HepG2 (cell line): ENCODE measurements around the gene FGD4. TPM values are rescaled to one million over a fixed set of nuclear protein-coding genes. Genes with fewer than 3 reads are reported as not detected.

Experiments
- ATAC-seq: fragments of 200-7000 bp; cut with Tn5 transposase; 3 replicates; pipeline ENCODE4 v1.9.1; 2020; ENCODE audit warnings: mild to moderate bottlenecking, moderate library complexity
- BruUV-seq: library from RNA; stranded (reverse); fragments of 400-500 nt; replicated peaks from 2 replicates; lab custom pipeline; 2021; lab: Mats Ljungman, UMichigan
- CTCF ChIA-PET: fragments of 300-600 bp; formaldehyde crosslinking; extraction: SDS; loops from one replicate; lab custom pipeline; 2021; ENCODE audit warnings: low total read pairs, inconsistent platforms, low intra/inter-chr PET ratio; lab: Yijun Ruan, JAX
- POLR2A ChIA-PET: fragments of 350-600 bp; sonication (Branson Sonifier 250); formaldehyde crosslinking; loops from one replicate; lab custom pipeline; 2020; ENCODE audit warnings: antibody characterized with exemption, inconsistent platforms; lab: Yijun Ruan, JAX
- DNase-seq: peaks from one replicate; pipeline ENCODE4 v3.0.0-alpha.2; 2015; ENCODE audit warnings: low spot score
- FAIRE-seq: peaks from 3 replicates; lab custom pipeline; 2011; peaks lifted over from hg19 to GRCh38; lab: Jason Lieb, UNC
- H2AFZ ChIP-seq: one replicate; pipeline ENCODE4 v1.6.1; 2011; ENCODE audit warnings: low read length, inconsistent platforms
- H3K27ac ChIP-seq: fragments of 300-600 bp; 3 replicates; pipeline ENCODE4 v1.8.0; 2011; ENCODE audit warnings: mixed run types, mild to moderate bottlenecking, mixed read lengths, low read length, inconsistent platforms; ENCODE audit not compliant: insufficient read depth; ENCODE audit errors: extremely low read length
- H3K27me3 ChIP-seq, 2 experiments: fragments of 200-600 bp in 1 of 2; 2 replicates in 1 of 2; 3 replicates in 1 of 2; pipeline versions ENCODE4 v1.6.0 to v1.8.0; 2011; ENCODE audit warnings: low read length in 2 of 2, mild to moderate bottlenecking in 2 of 2, moderate library complexity in 2 of 2, inconsistent platforms in 1 of 2; ENCODE audit not compliant: insufficient read depth in 2 of 2, control insufficient read depth in 1 of 2
- H3K36me3 ChIP-seq, 2 experiments: fragments of 200-600 bp in 1 of 2; replicated peaks in 1 of 2; 2 replicates in 1 of 2; 3 replicates in 1 of 2; pipeline versions ENCODE4 v1.5.1 to v1.8.0; 2011; ENCODE audit warnings: low read length in 2 of 2, inconsistent platforms in 1 of 2; ENCODE audit not compliant: insufficient read depth in 2 of 2, control insufficient read depth in 1 of 2
- H3K4me1 ChIP-seq: 2 replicates; pipeline ENCODE4 v1.5.1; 2012; ENCODE audit warnings: low read length, inconsistent platforms; ENCODE audit not compliant: insufficient read depth
- H3K4me2 ChIP-seq: 2 replicates; pipeline ENCODE4 v1.6.0; 2011; ENCODE audit warnings: low read depth, low read length, inconsistent platforms
- H3K4me3 ChIP-seq, 3 experiments: fragments of 200-600 bp in 1 of 3; sonication (generic), shearing (Covaris generic) in 1 of 3; replicated peaks in 1 of 3; 2 replicates each; pipeline ENCODE4 v1.5.1; 2011 to 2016; ENCODE audit warnings: low read length in 3 of 3, inconsistent platforms in 2 of 3, low read depth in 2 of 3, mild to moderate bottlenecking in 2 of 3, control low read depth in 1 of 3, mixed read lengths in 1 of 3; ENCODE audit not compliant: insufficient read depth in 1 of 3
- H3K79me2 ChIP-seq: one replicate; pipeline ENCODE4 v1.6.1; 2011; ENCODE audit warnings: low read length, inconsistent platforms; ENCODE audit not compliant: insufficient read depth
- H3K9ac ChIP-seq: 2 replicates; pipeline ENCODE4 v1.6.0; 2011; ENCODE audit warnings: mild to moderate bottlenecking, low read depth, low read length, inconsistent platforms; ENCODE audit not compliant: insufficient read depth
- H3K9me3 ChIP-seq: 2 replicates; pipeline ENCODE4 v1.5.1; 2012; ENCODE audit warnings: mild to moderate bottlenecking, low read length
- H4K20me1 ChIP-seq: 2 replicates; pipeline ENCODE4 v1.6.0; 2011; ENCODE audit warnings: inconsistent platforms, mild to moderate bottlenecking, low read length, moderate library complexity; ENCODE audit not compliant: insufficient read depth
- CREM ChIP-seq, 2 experiments: sonication (generic) in 1 of 2; formaldehyde crosslinking in 1 of 2; IDR thresholded peaks; 2 replicates each; pipeline versions ENCODE4 v1.4.0 to v1.6.1; 2016 to 2020; ENCODE audit warnings: antibody characterized with exemption in 1 of 2, mild to moderate bottlenecking in 1 of 2, missing genetic modification reagents in 1 of 2
- EEA1 ChIP-seq: sonication (generic); formaldehyde crosslinking; IDR thresholded peaks from 2 replicates; pipeline ENCODE4 v1.5.1; 2020; ENCODE audit warnings: mild to moderate bottlenecking, missing genetic modification reagents, borderline replicate concordance
- IKZF4 ChIP-seq: sonication (generic); formaldehyde crosslinking; IDR thresholded peaks from 2 replicates; pipeline ENCODE4 v1.5.1; 2020; ENCODE audit warnings: borderline replicate concordance, mild to moderate bottlenecking, low read depth, missing genetic modification reagents; ENCODE audit errors: not compliant biosample characterization
- MLLT10 ChIP-seq: sonication (generic); formaldehyde crosslinking; IDR thresholded peaks from 2 replicates; pipeline ENCODE4 v1.4.0; 2020; ENCODE audit warnings: missing genetic modification reagents
- NKX3-1 ChIP-seq: sonication (generic); formaldehyde crosslinking; IDR thresholded peaks from 2 replicates; pipeline ENCODE4 v1.5.0; 2020; ENCODE audit warnings: missing genetic modification reagents
- RELA ChIP-seq: sonication (generic); formaldehyde crosslinking; IDR thresholded peaks from 2 replicates; pipeline ENCODE4 v1.4.0; 2020; ENCODE audit warnings: missing genetic modification reagents
- TBX2 ChIP-seq: sonication (generic); formaldehyde crosslinking; IDR thresholded peaks from 2 replicates; pipeline ENCODE4 v1.5.0; 2020; ENCODE audit warnings: missing genetic modification reagents, mild to moderate bottlenecking, borderline replicate concordance
- UBTF ChIP-seq: sonication (generic); formaldehyde crosslinking; IDR thresholded peaks from 2 replicates; pipeline ENCODE4 v1.4.0; 2020; ENCODE audit warnings: mild to moderate bottlenecking, missing genetic modification reagents
- ZNF234 ChIP-seq: sonication (generic); formaldehyde crosslinking; conservative IDR thresholded peaks from 2 replicates; pipeline ENCODE4 v1.5.1; 2020; ENCODE audit warnings: mild to moderate bottlenecking, missing genetic modification reagents
- ZNF33B ChIP-seq: sonication (generic); formaldehyde crosslinking; IDR thresholded peaks from 2 replicates; pipeline ENCODE4 v1.5.1; 2020; ENCODE audit warnings: mild to moderate bottlenecking, missing genetic modification reagents
- ZNF660 ChIP-seq: sonication (generic); formaldehyde crosslinking; IDR thresholded peaks from 2 replicates; pipeline ENCODE4 v1.5.1; 2020; ENCODE audit warnings: mild to moderate bottlenecking, low read depth, missing genetic modification reagents, borderline replicate concordance
- ZSCAN9 ChIP-seq: IDR thresholded peaks from 2 replicates; pipeline ENCODE4 v1.6.1; 2016; ENCODE audit warnings: borderline replicate concordance
- WGBS: methylation state at CpG from one replicate; pipeline ENCODE4 v1.1.6; 2017; ENCODE audit warnings: low lambda C conversion rate; 5-methylcytosine and 5-hydroxymethylcytosine counted together
- in situ Hi-C: cut with HindIII; loops from 2 replicates; pipeline ENCODE4 v1.10.0; 2017; ENCODE audit warnings: low pct_unique_long_range_greater_than_20kb; ENCODE audit not compliant: extremely low pct_ligation_motif_present
- intact Hi-C: fragments of 100-400 bp; cut with micrococcal nuclease; formaldehyde crosslinking; loops from one replicate; pipeline ENCODE4 v1.10.0; 2022; ENCODE audit not compliant: unreplicated experiment
- polyA plus RNA-seq, 8 experiments: library from polyadenylated mRNA; depleted of rRNA in 3 of 8; stranded (reverse) in 7 of 8; unstranded in 1 of 8; fragments of >200 nt; fragmentation: Illumina TruSeq in 4 of 8; extraction: Trizol in 4 of 8; gene quantifications; 2 replicates each; pipeline versions ENCODE4 v1.2.1 to v1.2.3, GENCODE V29; 2011 to 2016; ENCODE audit warnings: low read depth in 4 of 8, missing spikeins in 1 of 8, mixed read lengths in 1 of 8; ENCODE audit not compliant: insufficient read depth in 1 of 8
- total RNA-seq, 5 experiments: library from RNA; depleted of rRNA; stranded (reverse); fragments of >200 nt; fragmentation: Illumina TruSeq; extraction: Trizol; gene quantifications; 2 replicates each; pipeline ENCODE4 v1.2.3, GENCODE V29; 2016; ENCODE audit warnings: low read depth in 1 of 5
- TF ChIP-seq, protein P1 (sequence below): sonication (generic); formaldehyde crosslinking; IDR thresholded peaks from 2 replicates; pipeline ENCODE4 v1.4.0; 2020; ENCODE audit warnings: low read depth, missing genetic modification reagents
- TF ChIP-seq, protein P2 (sequence below): sonication (generic); formaldehyde crosslinking; IDR thresholded peaks from 2 replicates; pipeline ENCODE4 v1.4.0; 2020; ENCODE audit warnings: missing genetic modification reagents
- TF ChIP-seq, protein P3 (sequence below): sonication (generic); formaldehyde crosslinking; IDR thresholded peaks from 2 replicates; pipeline ENCODE4 v1.4.0; 2020; ENCODE audit warnings: missing genetic modification reagents, borderline replicate concordance

The FGD4 gene
- total and polyA plus RNA-seq, 2 of the 13 experiments (the other 11 are each of a cell fraction or from before 2014, with no cell fraction given): 4.6 to 6.6 TPM

DNA sequence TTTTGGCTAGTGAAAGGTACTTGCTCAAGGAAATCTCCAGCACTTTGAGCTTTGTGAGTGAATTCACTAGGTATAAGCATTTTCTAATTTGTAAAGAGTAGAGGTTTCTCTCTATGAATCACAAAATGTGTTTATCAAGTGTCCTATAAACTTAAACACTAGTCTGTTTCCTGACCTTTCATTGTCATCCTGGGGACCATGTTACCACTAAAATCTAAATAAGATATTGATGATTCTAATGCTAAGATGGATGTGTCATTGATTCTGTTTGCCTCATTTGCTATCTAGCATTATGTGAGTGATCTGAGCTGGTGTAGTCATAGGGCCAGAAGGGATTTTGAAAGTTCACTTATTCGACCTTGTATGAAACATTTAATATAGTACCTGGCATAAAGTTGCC lies 199.3 kb downstream of the FGD4 start:
- no peak overlapping the region for H3K9ac ChIP-seq
- TF ChIP-seq MLLT10 (CRISPR knock-in tag) (no peak), UBTF (no peak), ZNF33B (CRISPR knock-in tag) (no peak), ZSCAN9 (CRISPR knock-in tag) (no peak), ZNF660 (no peak), RELA (CRISPR knock-in tag) (no peak), ZNF234 (CRISPR knock-in tag) (no peak), NKX3-1 (CRISPR knock-in tag) (no peak), EEA1 (no peak), IKZF4 (CRISPR knock-in tag) (no peak), TBX2 (CRISPR knock-in tag) (no peak), CREM (IDR thresholded peaks at IDR 0.05) (no peak), CREM (CRISPR knock-in tag; IDR thresholded peaks at IDR 0.05) (no peak)
- TF ChIP-seq, protein P1, sequence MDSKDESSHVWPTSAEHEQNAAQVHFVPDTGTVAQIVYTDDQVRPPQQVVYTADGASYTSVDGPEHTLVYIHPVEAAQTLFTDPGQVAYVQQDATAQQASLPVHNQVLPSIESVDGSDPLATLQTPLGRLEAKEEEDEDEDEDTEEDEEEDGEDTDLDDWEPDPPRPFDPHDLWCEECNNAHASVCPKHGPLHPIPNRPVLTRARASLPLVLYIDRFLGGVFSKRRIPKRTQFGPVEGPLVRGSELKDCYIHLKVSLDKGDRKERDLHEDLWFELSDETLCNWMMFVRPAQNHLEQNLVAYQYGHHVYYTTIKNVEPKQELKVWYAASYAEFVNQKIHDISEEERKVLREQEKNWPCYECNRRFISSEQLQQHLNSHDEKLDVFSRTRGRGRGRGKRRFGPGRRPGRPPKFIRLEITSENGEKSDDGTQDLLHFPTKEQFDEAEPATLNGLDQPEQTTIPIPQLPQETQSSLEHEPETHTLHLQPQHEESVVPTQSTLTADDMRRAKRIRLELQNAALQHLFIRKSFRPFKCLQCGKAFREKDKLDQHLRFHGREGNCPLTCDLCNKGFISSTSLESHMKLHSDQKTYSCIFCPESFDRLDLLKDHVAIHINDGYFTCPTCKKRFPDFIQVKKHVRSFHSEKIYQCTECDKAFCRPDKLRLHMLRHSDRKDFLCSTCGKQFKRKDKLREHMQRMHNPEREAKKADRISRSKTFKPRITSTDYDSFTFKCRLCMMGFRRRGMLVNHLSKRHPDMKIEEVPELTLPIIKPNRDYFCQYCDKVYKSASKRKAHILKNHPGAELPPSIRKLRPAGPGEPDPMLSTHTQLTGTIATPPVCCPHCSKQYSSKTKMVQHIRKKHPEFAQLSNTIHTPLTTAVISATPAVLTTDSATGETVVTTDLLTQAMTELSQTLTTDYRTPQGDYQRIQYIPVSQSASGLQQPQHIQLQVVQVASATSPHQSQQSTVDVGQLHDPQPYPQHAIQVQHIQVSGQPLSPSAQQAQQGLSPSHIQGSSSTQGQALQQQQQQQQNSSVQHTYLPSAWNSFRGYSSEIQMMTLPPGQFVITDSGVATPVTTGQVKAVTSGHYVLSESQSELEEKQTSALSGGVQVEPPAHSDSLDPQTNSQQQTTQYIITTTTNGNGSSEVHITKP (CRISPR knock-in tag): no peak
- TF ChIP-seq, protein P2, sequence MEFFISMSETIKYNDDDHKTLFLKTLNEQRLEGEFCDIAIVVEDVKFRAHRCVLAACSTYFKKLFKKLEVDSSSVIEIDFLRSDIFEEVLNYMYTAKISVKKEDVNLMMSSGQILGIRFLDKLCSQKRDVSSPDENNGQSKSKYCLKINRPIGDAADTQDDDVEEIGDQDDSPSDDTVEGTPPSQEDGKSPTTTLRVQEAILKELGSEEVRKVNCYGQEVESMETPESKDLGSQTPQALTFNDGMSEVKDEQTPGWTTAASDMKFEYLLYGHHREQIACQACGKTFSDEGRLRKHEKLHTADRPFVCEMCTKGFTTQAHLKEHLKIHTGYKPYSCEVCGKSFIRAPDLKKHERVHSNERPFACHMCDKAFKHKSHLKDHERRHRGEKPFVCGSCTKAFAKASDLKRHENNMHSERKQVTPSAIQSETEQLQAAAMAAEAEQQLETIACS (CRISPR knock-in tag): no peak
- TF ChIP-seq, protein P3, sequence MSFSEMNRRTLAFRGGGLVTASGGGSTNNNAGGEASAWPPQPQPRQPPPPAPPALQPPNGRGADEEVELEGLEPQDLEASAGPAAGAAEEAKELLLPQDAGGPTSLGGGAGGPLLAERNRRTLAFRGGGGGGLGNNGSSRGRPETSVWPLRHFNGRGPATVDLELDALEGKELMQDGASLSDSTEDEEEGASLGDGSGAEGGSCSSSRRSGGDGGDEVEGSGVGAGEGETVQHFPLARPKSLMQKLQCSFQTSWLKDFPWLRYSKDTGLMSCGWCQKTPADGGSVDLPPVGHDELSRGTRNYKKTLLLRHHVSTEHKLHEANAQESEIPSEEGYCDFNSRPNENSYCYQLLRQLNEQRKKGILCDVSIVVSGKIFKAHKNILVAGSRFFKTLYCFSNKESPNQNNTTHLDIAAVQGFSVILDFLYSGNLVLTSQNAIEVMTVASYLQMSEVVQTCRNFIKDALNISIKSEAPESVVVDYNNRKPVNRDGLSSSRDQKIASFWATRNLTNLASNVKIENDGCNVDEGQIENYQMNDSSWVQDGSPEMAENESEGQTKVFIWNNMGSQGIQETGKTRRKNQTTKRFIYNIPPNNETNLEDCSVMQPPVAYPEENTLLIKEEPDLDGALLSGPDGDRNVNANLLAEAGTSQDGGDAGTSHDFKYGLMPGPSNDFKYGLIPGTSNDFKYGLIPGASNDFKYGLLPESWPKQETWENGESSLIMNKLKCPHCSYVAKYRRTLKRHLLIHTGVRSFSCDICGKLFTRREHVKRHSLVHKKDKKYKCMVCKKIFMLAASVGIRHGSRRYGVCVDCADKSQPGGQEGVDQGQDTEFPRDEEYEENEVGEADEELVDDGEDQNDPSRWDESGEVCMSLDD (CRISPR knock-in tag): no peak

More for the DNA sequence above, 199.3 kb downstream of the FGD4 start:
- no peak overlapping the region for H3K4me3 ChIP-seq
- intact Hi-C loops (no loop called here), in situ Hi-C loops (no loop called here)
- WGBS: 83% methylated on average over 1 of the region's 1 CpG
- H3K4me2 ChIP-seq: no peak overlapping the region
- no peaks in the 10 kb centered on the region for H3K27me3 ChIP-seq
- ChIA-PET POLR2A (no interaction called here), CTCF (no interaction called here)
- no peak overlapping the region for H2AFZ ChIP-seq
- no peak for DNase-seq
- H3K27ac ChIP-seq: no peak overlapping the region
- no peaks in the 10 kb centered on the region for H3K9me3 ChIP-seq
- no peaks in the 10 kb centered on the region for H4K20me1 ChIP-seq
- H3K36me3 ChIP-seq: peaks cover 0 to 21% of the 10 kb centered on the region in 2 experiments; a peak in 2 of 5 replicates
- no TSS peak for BruUV-seq
- peaks cover 1% of the 10 kb centered on the region for H3K4me1 ChIP-seq
- no peak for FAIRE-seq
- ATAC-seq: no peak
- no peaks in the 10 kb centered on the region for H3K79me2 ChIP-seq
